ENCODE results near the gene DAGLA.

The DAGLA gene

GRCh38 chr11:61768376-61769076 lies 88.3 kb downstream of the DAGLA start:
- no peak for TF ChIP-seq ZFX (IDR thresholded peaks at IDR 0.05)
- TF ChIP-seq CTCF (conservative IDR thresholded peaks at IDR 0.05) = no peak
- H3K27ac ChIP-seq = no peak overlapping the region

DNA sequence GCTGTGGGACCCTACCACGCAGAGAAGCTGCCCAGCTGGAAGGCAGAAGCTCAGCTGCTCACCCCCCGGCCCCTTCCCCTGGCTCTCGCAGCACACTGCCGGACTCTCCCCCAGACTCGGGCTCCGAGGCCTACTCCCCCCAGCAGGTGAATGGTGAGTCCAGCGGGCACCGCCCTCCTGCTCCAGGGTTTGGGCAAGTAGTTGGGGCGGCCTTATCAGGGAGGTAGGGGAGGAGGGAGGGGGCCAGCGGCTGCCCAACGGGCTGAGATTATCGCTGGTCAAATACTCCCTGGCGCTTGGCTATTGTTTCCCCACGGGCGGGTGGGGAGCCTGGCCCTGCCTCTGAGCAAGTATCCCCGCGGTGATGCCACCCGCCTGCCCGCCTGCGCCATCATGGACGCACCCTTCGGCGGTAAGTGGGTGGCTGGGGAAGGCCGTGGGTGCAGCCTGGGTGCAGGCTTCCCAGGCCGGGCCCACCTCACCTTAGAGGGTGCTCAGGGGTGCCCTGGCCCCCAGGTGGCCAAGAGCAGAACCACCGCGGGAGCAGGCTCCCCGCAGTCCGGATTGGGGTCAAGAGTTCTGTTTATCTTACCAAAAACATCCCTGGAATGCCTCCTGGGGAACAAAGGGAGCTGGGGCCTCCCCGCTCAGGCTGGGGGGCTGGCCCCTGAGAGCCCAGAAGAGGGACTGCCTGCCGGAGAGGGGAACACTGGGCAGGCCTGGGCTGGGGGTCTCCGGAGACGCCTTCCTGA lies 89.2 kb downstream of the DAGLA start:
- no peak overlapping the region for H3K27ac ChIP-seq

GRCh38 chr11:61769946-61770683 lies 89.9 kb downstream of the DAGLA start:
- no peak for TF ChIP-seq CTCF (conservative IDR thresholded peaks at IDR 0.05)
- TF ChIP-seq ZFX (IDR thresholded peaks at IDR 0.05) = no peak
- H3K27ac ChIP-seq = no peak overlapping the region

More for the DNA sequence above, 89.2 kb downstream of the DAGLA start:
- no peak for TF ChIP-seq ZFX (IDR thresholded peaks at IDR 0.05)
- no peak; the same call in 1 of the 2 replicates for TF ChIP-seq CTCF (conservative IDR thresholded peaks at IDR 0.05)

- TF ChIP-seq ZFX (IDR thresholded peaks at IDR 0.05) (no peak), CTCF (conservative IDR thresholded peaks at IDR 0.05) (no peak)
- H3K27ac ChIP-seq = no peak overlapping the region
These were observed 91.2 kb downstream of the DAGLA start for GRCh38 chr11:61771195-61771894.

DNA sequence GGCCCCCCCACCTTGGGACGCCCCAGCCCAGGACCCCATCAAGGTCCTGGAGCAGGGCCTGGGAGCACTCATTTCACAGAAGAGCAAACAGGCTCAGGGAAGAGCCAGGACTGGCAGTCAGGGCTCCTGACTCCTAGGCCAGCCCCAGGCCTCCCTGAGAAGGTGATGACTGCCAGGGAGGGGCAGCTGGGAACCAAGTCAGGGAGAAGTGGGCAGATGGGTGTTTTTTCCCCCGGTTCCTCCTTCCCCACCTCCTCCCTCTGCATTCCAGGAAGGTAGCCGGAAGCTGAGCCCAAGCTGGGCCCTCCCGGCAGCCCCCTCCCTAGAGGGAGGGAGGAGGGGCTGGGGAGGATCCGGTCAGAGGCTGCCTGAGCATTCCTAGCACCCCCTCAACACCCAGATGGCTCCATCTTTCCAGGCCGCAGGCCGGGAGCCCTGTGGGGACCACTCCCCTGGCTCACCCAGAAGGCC lies 91.8 kb downstream of the DAGLA start:
- H3K27ac ChIP-seq = peak overlapping the region; percentile 17

DNA sequence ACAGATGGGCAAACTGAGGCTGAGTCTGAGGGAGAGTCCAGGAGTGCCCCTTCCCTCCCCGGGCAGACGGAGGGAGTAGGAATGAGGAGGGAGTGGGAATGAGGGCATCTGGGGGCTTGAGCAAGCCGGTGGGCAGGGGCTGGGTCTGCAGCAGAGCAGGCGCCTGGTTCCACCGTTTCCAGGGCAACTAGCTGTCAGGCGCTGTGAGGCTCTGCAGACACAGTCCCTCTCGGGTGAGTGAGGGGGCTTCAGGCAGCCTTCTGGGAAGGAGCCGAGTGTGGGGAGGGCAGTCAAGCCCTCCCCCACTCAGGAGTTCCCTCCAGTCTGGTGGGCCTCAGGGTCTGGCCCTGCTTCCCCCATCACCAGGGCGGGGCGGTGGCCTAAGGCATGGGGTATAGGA lies 93.2 kb downstream of the DAGLA start:
- no peak for TF ChIP-seq ZFX (IDR thresholded peaks at IDR 0.05)
- no peak for TF ChIP-seq CTCF (conservative IDR thresholded peaks at IDR 0.05)
- H3K27ac ChIP-seq = 0 out of 2 replicates have a peak overlapping the region, but pooled peaks have one; percentile 17

More for the DNA sequence above, 91.8 kb downstream of the DAGLA start:
- no peak for TF ChIP-seq ZFX (IDR thresholded peaks at IDR 0.05)

DNA sequence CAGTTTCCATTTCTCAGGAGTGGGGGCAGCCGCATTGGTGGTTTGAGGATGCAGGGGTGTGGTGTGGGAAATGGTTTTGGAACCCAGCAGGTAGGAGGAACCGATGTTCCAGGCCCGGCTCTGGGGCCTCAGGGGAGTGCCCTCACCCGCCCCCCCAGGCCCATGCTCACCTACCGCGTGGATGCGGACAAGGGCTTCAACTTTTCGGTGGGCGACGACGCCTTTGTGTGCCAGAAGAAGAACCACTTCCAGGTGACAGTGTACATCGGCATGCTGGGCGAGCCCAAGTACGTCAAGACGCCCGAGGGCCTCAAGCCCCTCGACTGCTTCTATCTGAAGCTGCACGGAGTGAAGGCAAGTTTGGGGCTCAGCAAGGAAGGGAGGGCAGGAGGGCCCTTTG lies 93.6 kb downstream of the DAGLA start:
- H3K27ac ChIP-seq = no peak overlapping the region
- TF ChIP-seq ZFX (IDR thresholded peaks at IDR 0.05) = no peak
- no peak for TF ChIP-seq CTCF (conservative IDR thresholded peaks at IDR 0.05)
